Measurements from ENCODE around the gene JARID2. TPM values are rescaled to one million over a fixed set of nuclear protein-coding genes. Genes with fewer than 3 reads are reported as not detected.

JARID2 gene
- total and polyA plus RNA-seq, 2 of the 8 experiments (the other 6 are each of a cell fraction or from before 2014, with no cell fraction given), result 60.1 to 239 TPM

DNA sequence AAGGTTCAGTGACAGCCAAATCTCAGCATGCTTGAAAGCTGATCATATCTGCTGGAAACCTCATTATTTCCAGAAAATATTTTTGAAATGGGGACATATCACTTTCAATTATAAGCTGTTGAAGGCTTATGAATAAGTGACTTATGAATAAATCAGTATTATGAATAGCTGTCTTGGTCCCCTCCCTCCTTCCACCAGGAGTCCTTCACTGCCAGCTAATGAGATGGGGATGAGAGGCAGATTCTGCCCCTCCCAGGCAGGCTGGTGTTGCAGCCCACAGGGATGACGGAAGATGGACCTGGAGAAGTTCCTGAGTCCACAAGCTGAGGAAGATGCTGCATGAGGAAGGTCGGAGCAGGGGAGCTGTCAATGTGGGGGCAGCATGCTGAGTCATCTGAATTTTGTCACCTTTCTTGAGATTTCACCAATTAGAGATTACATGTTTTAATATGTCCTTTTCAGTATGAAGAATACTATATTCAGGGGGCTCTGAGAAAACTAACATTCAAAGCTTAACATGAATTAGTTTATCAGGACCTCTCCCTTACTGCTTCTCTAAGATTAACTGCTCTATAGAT is 304.8 kb downstream of the JARID2 start (continued):
- TF ChIP-seq, protein P1, sequence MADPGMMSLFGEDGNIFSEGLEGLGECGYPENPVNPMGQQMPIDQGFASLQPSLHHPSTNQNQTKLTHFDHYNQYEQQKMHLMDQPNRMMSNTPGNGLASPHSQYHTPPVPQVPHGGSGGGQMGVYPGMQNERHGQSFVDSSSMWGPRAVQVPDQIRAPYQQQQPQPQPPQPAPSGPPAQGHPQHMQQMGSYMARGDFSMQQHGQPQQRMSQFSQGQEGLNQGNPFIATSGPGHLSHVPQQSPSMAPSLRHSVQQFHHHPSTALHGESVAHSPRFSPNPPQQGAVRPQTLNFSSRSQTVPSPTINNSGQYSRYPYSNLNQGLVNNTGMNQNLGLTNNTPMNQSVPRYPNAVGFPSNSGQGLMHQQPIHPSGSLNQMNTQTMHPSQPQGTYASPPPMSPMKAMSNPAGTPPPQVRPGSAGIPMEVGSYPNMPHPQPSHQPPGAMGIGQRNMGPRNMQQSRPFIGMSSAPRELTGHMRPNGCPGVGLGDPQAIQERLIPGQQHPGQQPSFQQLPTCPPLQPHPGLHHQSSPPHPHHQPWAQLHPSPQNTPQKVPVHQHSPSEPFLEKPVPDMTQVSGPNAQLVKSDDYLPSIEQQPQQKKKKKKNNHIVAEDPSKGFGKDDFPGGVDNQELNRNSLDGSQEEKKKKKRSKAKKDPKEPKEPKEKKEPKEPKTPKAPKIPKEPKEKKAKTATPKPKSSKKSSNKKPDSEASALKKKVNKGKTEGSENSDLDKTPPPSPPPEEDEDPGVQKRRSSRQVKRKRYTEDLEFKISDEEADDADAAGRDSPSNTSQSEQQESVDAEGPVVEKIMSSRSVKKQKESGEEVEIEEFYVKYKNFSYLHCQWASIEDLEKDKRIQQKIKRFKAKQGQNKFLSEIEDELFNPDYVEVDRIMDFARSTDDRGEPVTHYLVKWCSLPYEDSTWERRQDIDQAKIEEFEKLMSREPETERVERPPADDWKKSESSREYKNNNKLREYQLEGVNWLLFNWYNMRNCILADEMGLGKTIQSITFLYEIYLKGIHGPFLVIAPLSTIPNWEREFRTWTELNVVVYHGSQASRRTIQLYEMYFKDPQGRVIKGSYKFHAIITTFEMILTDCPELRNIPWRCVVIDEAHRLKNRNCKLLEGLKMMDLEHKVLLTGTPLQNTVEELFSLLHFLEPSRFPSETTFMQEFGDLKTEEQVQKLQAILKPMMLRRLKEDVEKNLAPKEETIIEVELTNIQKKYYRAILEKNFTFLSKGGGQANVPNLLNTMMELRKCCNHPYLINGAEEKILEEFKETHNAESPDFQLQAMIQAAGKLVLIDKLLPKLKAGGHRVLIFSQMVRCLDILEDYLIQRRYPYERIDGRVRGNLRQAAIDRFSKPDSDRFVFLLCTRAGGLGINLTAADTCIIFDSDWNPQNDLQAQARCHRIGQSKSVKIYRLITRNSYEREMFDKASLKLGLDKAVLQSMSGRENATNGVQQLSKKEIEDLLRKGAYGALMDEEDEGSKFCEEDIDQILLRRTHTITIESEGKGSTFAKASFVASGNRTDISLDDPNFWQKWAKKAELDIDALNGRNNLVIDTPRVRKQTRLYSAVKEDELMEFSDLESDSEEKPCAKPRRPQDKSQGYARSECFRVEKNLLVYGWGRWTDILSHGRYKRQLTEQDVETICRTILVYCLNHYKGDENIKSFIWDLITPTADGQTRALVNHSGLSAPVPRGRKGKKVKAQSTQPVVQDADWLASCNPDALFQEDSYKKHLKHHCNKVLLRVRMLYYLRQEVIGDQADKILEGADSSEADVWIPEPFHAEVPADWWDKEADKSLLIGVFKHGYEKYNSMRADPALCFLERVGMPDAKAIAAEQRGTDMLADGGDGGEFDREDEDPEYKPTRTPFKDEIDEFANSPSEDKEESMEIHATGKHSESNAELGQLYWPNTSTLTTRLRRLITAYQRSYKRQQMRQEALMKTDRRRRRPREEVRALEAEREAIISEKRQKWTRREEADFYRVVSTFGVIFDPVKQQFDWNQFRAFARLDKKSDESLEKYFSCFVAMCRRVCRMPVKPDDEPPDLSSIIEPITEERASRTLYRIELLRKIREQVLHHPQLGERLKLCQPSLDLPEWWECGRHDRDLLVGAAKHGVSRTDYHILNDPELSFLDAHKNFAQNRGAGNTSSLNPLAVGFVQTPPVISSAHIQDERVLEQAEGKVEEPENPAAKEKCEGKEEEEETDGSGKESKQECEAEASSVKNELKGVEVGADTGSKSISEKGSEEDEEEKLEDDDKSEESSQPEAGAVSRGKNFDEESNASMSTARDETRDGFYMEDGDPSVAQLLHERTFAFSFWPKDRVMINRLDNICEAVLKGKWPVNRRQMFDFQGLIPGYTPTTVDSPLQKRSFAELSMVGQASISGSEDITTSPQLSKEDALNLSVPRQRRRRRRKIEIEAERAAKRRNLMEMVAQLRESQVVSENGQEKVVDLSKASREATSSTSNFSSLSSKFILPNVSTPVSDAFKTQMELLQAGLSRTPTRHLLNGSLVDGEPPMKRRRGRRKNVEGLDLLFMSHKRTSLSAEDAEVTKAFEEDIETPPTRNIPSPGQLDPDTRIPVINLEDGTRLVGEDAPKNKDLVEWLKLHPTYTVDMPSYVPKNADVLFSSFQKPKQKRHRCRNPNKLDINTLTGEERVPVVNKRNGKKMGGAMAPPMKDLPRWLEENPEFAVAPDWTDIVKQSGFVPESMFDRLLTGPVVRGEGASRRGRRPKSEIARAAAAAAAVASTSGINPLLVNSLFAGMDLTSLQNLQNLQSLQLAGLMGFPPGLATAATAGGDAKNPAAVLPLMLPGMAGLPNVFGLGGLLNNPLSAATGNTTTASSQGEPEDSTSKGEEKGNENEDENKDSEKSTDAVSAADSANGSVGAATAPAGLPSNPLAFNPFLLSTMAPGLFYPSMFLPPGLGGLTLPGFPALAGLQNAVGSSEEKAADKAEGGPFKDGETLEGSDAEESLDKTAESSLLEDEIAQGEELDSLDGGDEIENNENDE (IDR thresholded peaks at IDR 0.05; ENCODE audit: insufficient replicate concordance, low read length), result no peak
- TF ChIP-seq BACH1 (IDR thresholded peaks at IDR 0.05; ENCODE audit: low read length), result no peak
- no peak for TF ChIP-seq ASH2L (IDR thresholded peaks at IDR 0.05; ENCODE audit: low read length)
- TF ChIP-seq EP300 (IDR thresholded peaks at IDR 0.05; ENCODE audit: borderline replicate concordance in 1 of 2, low read depth in 2 of 2, low read length in 2 of 2), result no peak
- no peak for TF ChIP-seq YY1 (IDR thresholded peaks at IDR 0.05; ENCODE audit: low read depth, low read length)
- TF ChIP-seq RNF2 (IDR thresholded peaks at IDR 0.05; ENCODE audit: borderline replicate concordance, low read depth, low read length, missing control alignments, poor library complexity, severe bottlenecking), result no peak
- TF ChIP-seq HDAC2 (IDR thresholded peaks at IDR 0.05; ENCODE audit: borderline replicate concordance in 1 of 2, low read depth in 2 of 2, low read length in 2 of 2), result no peak
- no peak for TF ChIP-seq KDM5A (IDR thresholded peaks at IDR 0.05; ENCODE audit: low read length)
- no peak for TF ChIP-seq HDAC6 (IDR thresholded peaks at IDR 0.05; ENCODE audit: low read depth, low read length)
- no peak for TF ChIP-seq CHD2 (IDR thresholded peaks at IDR 0.05; ENCODE audit: low read length)
- no peak for TF ChIP-seq TBP (IDR thresholded peaks at IDR 0.05; ENCODE audit: low read depth, low read length)
